Loucy (cell line): ENCODE measurements around the gene COQ2.

ENCODE experiments used
- EZH2phosphoT487 ChIP-seq: fragments of 200-600 bp; IDR thresholded peaks from 2 replicates; pipeline ENCODE4 v1.6.1; 2018; ENCODE audit warnings: antibody characterized with exemption, mild to moderate bottlenecking, moderate library complexity, borderline replicate concordance
- TF ChIP-seq, protein P1 (sequence below): fragments of 200-600 bp; sonication (generic); conservative IDR thresholded peaks from 2 replicates; pipeline ENCODE4 v1.5.1; 2014; ENCODE audit warnings: mild to moderate bottlenecking, antibody characterized with exemption, low read length

DNA sequence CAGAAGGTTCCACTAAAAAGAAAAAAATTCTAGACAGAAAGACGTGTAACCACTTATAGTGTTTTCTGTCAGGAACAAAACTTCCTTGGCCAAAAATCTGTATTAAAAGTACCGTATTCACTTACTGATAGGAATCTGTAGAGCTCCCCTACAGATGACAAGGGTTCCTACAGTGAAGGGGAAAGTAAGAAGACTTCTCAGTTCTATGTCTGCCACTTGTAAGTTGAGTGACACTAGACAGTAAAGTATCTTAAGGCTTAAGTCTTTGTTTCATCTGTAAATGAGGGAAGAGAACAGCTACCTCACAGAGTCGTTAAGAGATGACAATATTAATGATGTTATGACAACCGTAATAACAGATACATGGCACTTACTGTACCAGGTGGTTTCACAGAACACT is 3.3 kb downstream of the COQ2 start:
- TF ChIP-seq, protein P1, sequence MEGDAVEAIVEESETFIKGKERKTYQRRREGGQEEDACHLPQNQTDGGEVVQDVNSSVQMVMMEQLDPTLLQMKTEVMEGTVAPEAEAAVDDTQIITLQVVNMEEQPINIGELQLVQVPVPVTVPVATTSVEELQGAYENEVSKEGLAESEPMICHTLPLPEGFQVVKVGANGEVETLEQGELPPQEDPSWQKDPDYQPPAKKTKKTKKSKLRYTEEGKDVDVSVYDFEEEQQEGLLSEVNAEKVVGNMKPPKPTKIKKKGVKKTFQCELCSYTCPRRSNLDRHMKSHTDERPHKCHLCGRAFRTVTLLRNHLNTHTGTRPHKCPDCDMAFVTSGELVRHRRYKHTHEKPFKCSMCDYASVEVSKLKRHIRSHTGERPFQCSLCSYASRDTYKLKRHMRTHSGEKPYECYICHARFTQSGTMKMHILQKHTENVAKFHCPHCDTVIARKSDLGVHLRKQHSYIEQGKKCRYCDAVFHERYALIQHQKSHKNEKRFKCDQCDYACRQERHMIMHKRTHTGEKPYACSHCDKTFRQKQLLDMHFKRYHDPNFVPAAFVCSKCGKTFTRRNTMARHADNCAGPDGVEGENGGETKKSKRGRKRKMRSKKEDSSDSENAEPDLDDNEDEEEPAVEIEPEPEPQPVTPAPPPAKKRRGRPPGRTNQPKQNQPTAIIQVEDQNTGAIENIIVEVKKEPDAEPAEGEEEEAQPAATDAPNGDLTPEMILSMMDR, result no peak; the same call in 1 of the 2 replicates
- no peak for TF ChIP-seq EZH2phosphoT487
